Measurements from ENCODE around the gene SOBP.
"Not testable (repeated sequence)": the region's sequence is repeated elsewhere in the genome, so short reads cannot be mapped to it uniquely, and the experiment has no call there.

Gene SOBP

GRCh38 chr6:107488174-107488874 lies 1.6 kb upstream of the SOBP start:
- DNase-seq (ENCODE audit: low spot score), result no peak

GRCh38 chr6:107488875-107489635 lies 862 bp upstream of the SOBP start:
- DNase-seq (ENCODE audit: low spot score), result peak; percentile 31

- peak; percentile 25 for DNase-seq (ENCODE audit: low spot score)
Observed at GRCh38 chr6:107490566-107491137, 735 bp downstream of the SOBP start.

GRCh38 chr6:107491138-107491609 lies 1.3 kb downstream of the SOBP start:
- peak; percentile 13 for DNase-seq (ENCODE audit: low spot score)

GRCh38 chr6:107491760-107492660 lies 2.1 kb downstream of the SOBP start:
- no peak for DNase-seq (ENCODE audit: low spot score)

GRCh38 chr6:107493158-107494057 lies 3.5 kb downstream of the SOBP start:
- DNase-seq (ENCODE audit: low spot score), result no peak

GRCh38 chr6:107495196-107495643 lies 5.3 kb downstream of the SOBP start:
- DNase-seq (ENCODE audit: low spot score), result no peak

- DNase-seq (ENCODE audit: low spot score), result no peak
Observed at GRCh38 chr6:107495971-107496370, 6.1 kb downstream of the SOBP start.

- DNase-seq (ENCODE audit: low spot score), result no peak
Observed at GRCh38 chr6:107496892-107497684, 7.2 kb downstream of the SOBP start.

GRCh38 chr6:107504270-107505026 lies 14.5 kb downstream of the SOBP start:
- DNase-seq (ENCODE audit: low spot score), result no peak

GRCh38 chr6:107506145-107506544 lies 16.2 kb downstream of the SOBP start:
- DNase-seq (ENCODE audit: low spot score), result no peak

- no peak for DNase-seq (ENCODE audit: low spot score)
Observed at GRCh38 chr6:107509506-107509905, 19.6 kb downstream of the SOBP start.

- no peak for DNase-seq (ENCODE audit: low spot score)
Observed at GRCh38 chr6:107510108-107510507, 20.2 kb downstream of the SOBP start.

- no peak for DNase-seq (ENCODE audit: low spot score)
Observed at GRCh38 chr6:107511511-107511993, 21.6 kb downstream of the SOBP start.

- no peak for DNase-seq (ENCODE audit: low spot score)
Observed at GRCh38 chr6:107513214-107513613, 23.3 kb downstream of the SOBP start.

GRCh38 chr6:107515955-107516354 lies 26.0 kb downstream of the SOBP start:
- DNase-seq (ENCODE audit: low spot score), result no peak

- no peak for DNase-seq (ENCODE audit: low spot score)
Observed at GRCh38 chr6:107517274-107517673, 27.4 kb downstream of the SOBP start.

GRCh38 chr6:107519224-107519623 lies 29.3 kb downstream of the SOBP start:
- not testable (repeated sequence) for DNase-seq (ENCODE audit: low spot score)

GRCh38 chr6:107520706-107521105 lies 30.8 kb downstream of the SOBP start:
- DNase-seq (ENCODE audit: low spot score), result not testable (repeated sequence)

Data from germinal center (tissue), 1 donor.